HepG2 (cell line): ENCODE results near the gene CLIC1. TPM values are rescaled to one million over a fixed set of nuclear protein-coding genes. Genes with fewer than 3 reads are reported as not detected.

Experiments
- ARID4A ChIP-seq: sonication (generic); formaldehyde crosslinking; IDR thresholded peaks from 2 replicates; pipeline ENCODE4 v1.5.0; 2020; ENCODE audit warnings: mild to moderate bottlenecking, missing genetic modification reagents, borderline replicate concordance
- ATF5 ChIP-seq: sonication (generic); formaldehyde crosslinking; IDR thresholded peaks from 2 replicates; pipeline ENCODE4 v1.4.0; 2020; ENCODE audit warnings: mild to moderate bottlenecking, low read depth, missing genetic modification reagents
- BRCA1 ChIP-seq: sonication (generic); formaldehyde crosslinking; IDR thresholded peaks from 2 replicates; pipeline ENCODE4 v1.4.0; 2020; ENCODE audit warnings: missing genetic modification reagents
- EHMT2 ChIP-seq: fragments of 200-600 bp; sonication (generic); IDR thresholded peaks from 2 replicates; pipeline ENCODE4 v1.7.0; 2017; ENCODE audit warnings: antibody characterized with exemption, low read depth, low read length, borderline replicate concordance
- FIP1L1 ChIP-seq: fragments of 200-400 bp; formaldehyde crosslinking; IDR thresholded peaks from 2 replicates; pipeline ENCODE4 v1.6.1; 2018; ENCODE audit warnings: low read depth, mild to moderate bottlenecking, low read length, moderate library complexity, borderline replicate concordance; ENCODE audit not compliant: insufficient read depth
- HMGXB4 ChIP-seq, 2 experiments: sonication (generic) in 1 of 2; formaldehyde crosslinking in 1 of 2; IDR thresholded peaks; 2 replicates each; pipeline versions ENCODE4 v1.4.0 to v1.6.1; 2018 to 2020; ENCODE audit warnings: missing genetic modification reagents in 2 of 2, borderline replicate concordance in 1 of 2, low read depth in 1 of 2, mild to moderate bottlenecking in 1 of 2, missing biosample characterization in 1 of 2
- MAFK ChIP-seq, 2 experiments: IDR thresholded peaks in 1 of 2; conservative IDR thresholded peaks in 1 of 2; 2 replicates each; pipeline ENCODE4 v1.6.1; 2011; ENCODE audit warnings: improper control_type of control experiment in 2 of 2, low read length in 2 of 2
- NKX3-1 ChIP-seq: sonication (generic); formaldehyde crosslinking; IDR thresholded peaks from 2 replicates; pipeline ENCODE4 v1.5.0; 2020; ENCODE audit warnings: missing genetic modification reagents
- PTBP1 ChIP-seq: fragments of 200-400 bp; formaldehyde crosslinking; IDR thresholded peaks from 2 replicates; pipeline ENCODE4 v1.6.1; 2018; ENCODE audit warnings: low read length, low read depth; ENCODE audit not compliant: poor library complexity, severe bottlenecking
- SNRNP70 ChIP-seq: fragments of 200-400 bp; formaldehyde crosslinking; IDR thresholded peaks from 2 replicates; pipeline ENCODE4 v1.6.1; 2017; ENCODE audit warnings: mild to moderate bottlenecking, low read depth, low read length, moderate library complexity
- TAF1 ChIP-seq: sonication (generic); formaldehyde crosslinking; IDR thresholded peaks from 2 replicates; pipeline ENCODE4 v1.4.0; 2020; ENCODE audit warnings: missing genetic modification reagents
- TFDP2 ChIP-seq: sonication (generic); formaldehyde crosslinking; IDR thresholded peaks from 2 replicates; pipeline ENCODE4 v1.4.0; 2020; ENCODE audit warnings: missing genetic modification reagents
- TMF1 ChIP-seq: sonication (generic); formaldehyde crosslinking; IDR thresholded peaks from 2 replicates; pipeline ENCODE4 v1.8.1; 2022; ENCODE audit warnings: low read depth, missing genetic modification reagents
- ZBTB8A ChIP-seq: sonication (generic); formaldehyde crosslinking; IDR thresholded peaks from 2 replicates; pipeline ENCODE4 v1.4.0; 2020; ENCODE audit warnings: mild to moderate bottlenecking, low read depth, missing genetic modification reagents, borderline replicate concordance
- ZNF17 ChIP-seq: sonication (generic); formaldehyde crosslinking; IDR thresholded peaks from 2 replicates; pipeline ENCODE4 v1.5.0; 2020; ENCODE audit warnings: mild to moderate bottlenecking, missing genetic modification reagents
- ZNF687 ChIP-seq: sonication (generic); formaldehyde crosslinking; IDR thresholded peaks from 2 replicates; pipeline ENCODE4 v1.5.1; 2020; ENCODE audit warnings: mild to moderate bottlenecking, missing genetic modification reagents, moderate library complexity
- polyA plus RNA-seq, 8 experiments: library from polyadenylated mRNA; depleted of rRNA in 3 of 8; stranded (reverse) in 7 of 8; unstranded in 1 of 8; fragments of >200 nt; fragmentation: Illumina TruSeq in 4 of 8; extraction: Trizol in 4 of 8; gene quantifications; 2 replicates each; pipeline versions ENCODE4 v1.2.1 to v1.2.3, GENCODE V29; 2011 to 2016; ENCODE audit warnings: low read depth in 4 of 8, missing spikeins in 1 of 8, mixed read lengths in 1 of 8; ENCODE audit not compliant: insufficient read depth in 1 of 8
- total RNA-seq, 5 experiments: library from RNA; depleted of rRNA; stranded (reverse); fragments of >200 nt; fragmentation: Illumina TruSeq; extraction: Trizol; gene quantifications; 2 replicates each; pipeline ENCODE4 v1.2.3, GENCODE V29; 2016; ENCODE audit warnings: low read depth in 1 of 5

CLIC1 gene
- total and polyA plus RNA-seq, 2 of the 13 experiments (the other 11 are each of a cell fraction or from before 2014, with no cell fraction given): 602 to 891 TPM

- TF ChIP-seq ZNF687 (CRISPR knock-in tag): peak; percentile 88
- no peak for TF ChIP-seq ZBTB8A (CRISPR knock-in tag)
- TF ChIP-seq TFDP2 (CRISPR knock-in tag): no peak
- TF ChIP-seq BRCA1 (CRISPR knock-in tag): no peak
- TF ChIP-seq PTBP1: no peak
- TF ChIP-seq TAF1 (CRISPR knock-in tag): peak; percentile 69
- no peak for TF ChIP-seq EHMT2
- TF ChIP-seq FIP1L1: no peak
- TF ChIP-seq MAFK (conservative IDR thresholded peaks at IDR 0.05 in 1 of 2, IDR thresholded peaks at IDR 0.05 in 1 of 2; ENCODE audit: low read length in 2 of 2): no peak
- TF ChIP-seq SNRNP70: no peak
- TF ChIP-seq ARID4A (CRISPR knock-in tag): peak; percentile 49; the same call in 1 of the 2 replicates
- no peak for TF ChIP-seq NKX3-1 (CRISPR knock-in tag)
- TF ChIP-seq TMF1 (CRISPR knock-in tag): no peak
- TF ChIP-seq ZNF17 (CRISPR knock-in tag): no peak
- no peak for TF ChIP-seq ATF5 (CRISPR knock-in tag)
- TF ChIP-seq HMGXB4 (CRISPR knock-in tag; IDR thresholded peaks at IDR 0.05; ENCODE audit: borderline replicate concordance in 1 of 2, low read depth in 1 of 2): peak in 1 of 2 experiments; percentile 65; a peak in 2 of 4 replicates
Measured at GRCh38 chr6:31734821-31735406, 1.4 kb downstream of the CLIC1 start (continued).
